Measurements from ENCODE around the gene ZFHX3. TPM values are rescaled to one million over a fixed set of nuclear protein-coding genes. Genes with fewer than 3 reads are reported as not detected.

The ZFHX3 gene
- total RNA-seq, 2 experiments from 2014 or later, result 0.40 to 0.54 TPM

GRCh38 chr16:72838586-72838910 is 209.4 kb downstream of the ZFHX3 start:
- no peak overlapping the region for H3K27ac Mint-ChIP-seq
- no peak overlapping the region for H3K4me3 Mint-ChIP-seq
- no peaks in the 10 kb centered on the region for H3K36me3 Mint-ChIP-seq
- H3K9me3 Mint-ChIP-seq, result no peaks in the 10 kb centered on the region
- no peaks in the 10 kb centered on the region for H3K4me1 Mint-ChIP-seq
- no peak for DNase-seq
- peaks cover 9% of the 10 kb centered on the region for H3K27me3 Mint-ChIP-seq

GRCh38 chr16:72837846-72838585 is 209.9 kb downstream of the ZFHX3 start:
- Mint-ChIP-seq H3K27me3 (peaks cover 7% of the 10 kb centered on the region), H3K4me1 (no peaks in the 10 kb centered on the region), H3K36me3 (no peaks in the 10 kb centered on the region), H3K9me3 (no peaks in the 10 kb centered on the region), H3K4me3 (no peak overlapping the region), H3K27ac (no peak overlapping the region)
- no peak for DNase-seq

GRCh38 chr16:72836985-72837384 is 210.9 kb downstream of the ZFHX3 start:
- peaks cover 3% of the 10 kb centered on the region for H3K27me3 Mint-ChIP-seq
- no peaks in the 10 kb centered on the region for H3K9me3 Mint-ChIP-seq
- H3K4me1 Mint-ChIP-seq, result no peaks in the 10 kb centered on the region
- H3K27ac Mint-ChIP-seq, result no peak overlapping the region
- no peaks in the 10 kb centered on the region for H3K36me3 Mint-ChIP-seq
- no peak overlapping the region for H3K4me3 Mint-ChIP-seq
- DNase-seq, result no peak

- H3K4me3 Mint-ChIP-seq, result no peak overlapping the region
Measured at GRCh38 chr16:72836181-72836580, 211.7 kb downstream of the ZFHX3 start.

GRCh38 chr16:72835086-72835485 is 212.8 kb downstream of the ZFHX3 start:
- Mint-ChIP-seq H3K9me3 (no peaks in the 10 kb centered on the region), H3K27me3 (peaks cover 8% of the 10 kb centered on the region), H3K27ac (no peak overlapping the region), H3K36me3 (no peaks in the 10 kb centered on the region), H3K4me3 (no peak overlapping the region), H3K4me1 (no peaks in the 10 kb centered on the region)
- no peak for DNase-seq

More at GRCh38 chr16:72836181-72836580, 211.7 kb downstream of the ZFHX3 start:
- no peak for DNase-seq
- no peaks in the 10 kb centered on the region for H3K36me3 Mint-ChIP-seq
- H3K27me3 Mint-ChIP-seq, result peaks cover 8% of the 10 kb centered on the region
- no peaks in the 10 kb centered on the region for H3K4me1 Mint-ChIP-seq
- H3K27ac Mint-ChIP-seq, result no peak overlapping the region
- H3K9me3 Mint-ChIP-seq, result no peaks in the 10 kb centered on the region

GRCh38 chr16:72834499-72834898 is 213.4 kb downstream of the ZFHX3 start:
- no peak for DNase-seq
- H3K4me1 Mint-ChIP-seq, result peaks cover 2% of the 10 kb centered on the region
- no peaks in the 10 kb centered on the region for H3K36me3 Mint-ChIP-seq

GRCh38 chr16:72833969-72834368 is 214.0 kb downstream of the ZFHX3 start:
- Mint-ChIP-seq H3K27me3 (peaks cover 8% of the 10 kb centered on the region), H3K9me3 (no peaks in the 10 kb centered on the region), H3K36me3 (no peaks in the 10 kb centered on the region), H3K27ac (no peak overlapping the region), H3K4me1 (peaks cover 3% of the 10 kb centered on the region), H3K4me3 (no peak overlapping the region)
- DNase-seq, result no peak

More at GRCh38 chr16:72834499-72834898, 213.4 kb downstream of the ZFHX3 start:
- H3K9me3 Mint-ChIP-seq, result no peaks in the 10 kb centered on the region
- H3K27ac Mint-ChIP-seq, result no peak overlapping the region
- H3K27me3 Mint-ChIP-seq, result peaks cover 8% of the 10 kb centered on the region
- H3K4me3 Mint-ChIP-seq, result no peak overlapping the region

- H3K4me3 Mint-ChIP-seq, result no peak overlapping the region
- no peaks in the 10 kb centered on the region for H3K36me3 Mint-ChIP-seq
- H3K27me3 Mint-ChIP-seq, result peaks cover 8% of the 10 kb centered on the region
- H3K4me1 Mint-ChIP-seq, result peaks cover 3% of the 10 kb centered on the region
- H3K27ac Mint-ChIP-seq, result no peak overlapping the region
- H3K9me3 Mint-ChIP-seq, result no peaks in the 10 kb centered on the region
- no peak for DNase-seq
Measured at GRCh38 chr16:72833482-72833881, 214.4 kb downstream of the ZFHX3 start.

GRCh38 chr16:72832621-72833248 is 215.2 kb downstream of the ZFHX3 start:
- Mint-ChIP-seq H3K27ac (no peak overlapping the region), H3K9me3 (no peaks in the 10 kb centered on the region), H3K27me3 (peaks cover 8% of the 10 kb centered on the region), H3K4me1 (peaks cover 3% of the 10 kb centered on the region), H3K36me3 (no peaks in the 10 kb centered on the region), H3K4me3 (no peak overlapping the region)
- DNase-seq, result peak; percentile 67

- Mint-ChIP-seq H3K36me3 (no peaks in the 10 kb centered on the region), H3K4me1 (peaks cover 3% of the 10 kb centered on the region), H3K27ac (no peak overlapping the region), H3K4me3 (no peak overlapping the region), H3K9me3 (no peaks in the 10 kb centered on the region), H3K27me3 (peaks cover 5% of the 10 kb centered on the region)
- DNase-seq, result no peak
Measured at GRCh38 chr16:72829846-72830775, 217.8 kb downstream of the ZFHX3 start.

- H3K9me3 Mint-ChIP-seq, result no peaks in the 10 kb centered on the region
- no peak for DNase-seq
Measured at GRCh38 chr16:72827866-72828265, 220.1 kb downstream of the ZFHX3 start.

GRCh38 chr16:72825912-72826621 is 221.9 kb downstream of the ZFHX3 start:
- Mint-ChIP-seq H3K4me1 (peaks cover 3% of the 10 kb centered on the region), H3K27ac (no peak overlapping the region), H3K36me3 (no peaks in the 10 kb centered on the region), H3K27me3 (no peaks in the 10 kb centered on the region), H3K9me3 (no peaks in the 10 kb centered on the region), H3K4me3 (no peak overlapping the region)
- DNase-seq, result no peak

More at GRCh38 chr16:72827866-72828265, 220.1 kb downstream of the ZFHX3 start:
- H3K4me3 Mint-ChIP-seq, result no peak overlapping the region
- H3K27ac Mint-ChIP-seq, result no peak overlapping the region
- peaks cover 3% of the 10 kb centered on the region for H3K4me1 Mint-ChIP-seq
- no peaks in the 10 kb centered on the region for H3K36me3 Mint-ChIP-seq
- H3K27me3 Mint-ChIP-seq, result peaks cover 5% of the 10 kb centered on the region

GRCh38 chr16:72824761-72825160 is 223.2 kb downstream of the ZFHX3 start:
- no peak for DNase-seq
- Mint-ChIP-seq H3K36me3 (no peaks in the 10 kb centered on the region), H3K9me3 (no peaks in the 10 kb centered on the region), H3K4me3 (no peak overlapping the region), H3K27ac (no peak overlapping the region), H3K27me3 (no peaks in the 10 kb centered on the region), H3K4me1 (peaks cover 3% of the 10 kb centered on the region)

- Mint-ChIP-seq H3K9me3 (no peaks in the 10 kb centered on the region), H3K4me3 (no peak overlapping the region), H3K4me1 (no peaks in the 10 kb centered on the region), H3K36me3 (no peaks in the 10 kb centered on the region), H3K27ac (no peak overlapping the region), H3K27me3 (no peaks in the 10 kb centered on the region)
- no peak for DNase-seq
Measured at GRCh38 chr16:72824027-72824426, 223.9 kb downstream of the ZFHX3 start.
